Smooth muscle cell (in vitro differentiated cells): ENCODE data around the gene RNF212B. TPM values are rescaled to one million over a fixed set of nuclear protein-coding genes. Genes with fewer than 3 reads are reported as not detected.
"Not testable (repeated sequence)": the region's sequence is repeated elsewhere in the genome, so short reads cannot be mapped to it uniquely, and the experiment has no call there.

Experiments used
- DNase-seq: peaks from one replicate; lab custom pipeline; 2025; ENCODE audit not compliant: unreplicated experiment; lab: John Stamatoyannopoulos, UW
- H2AFZ ChIP-seq: fragments of 200-600 bp; sonication (generic); 2 replicates; pipeline ENCODE4 v1.6.0; 2016; ENCODE audit warnings: antibody characterized with exemption, low read depth, mild to moderate bottlenecking
- H3F3A ChIP-seq: fragments of 200-600 bp; sonication (generic); 2 replicates; pipeline ENCODE4 v1.6.0; 2017; ENCODE audit warnings: antibody characterized with exemption, low read depth
- H3K27ac ChIP-seq: fragments of 200-600 bp; sonication (generic); 2 replicates; pipeline ENCODE4 v1.5.1; 2016; ENCODE audit warnings: low read depth, mild to moderate bottlenecking
- H3K27me3 ChIP-seq: fragments of 200-600 bp; sonication (generic); 2 replicates; pipeline ENCODE4 v1.6.1; 2016; ENCODE audit warnings: low read depth, mild to moderate bottlenecking
- H3K36me3 ChIP-seq: fragments of 200-600 bp; sonication (generic); 2 replicates; pipeline ENCODE4 v1.5.1; 2016; ENCODE audit warnings: low read depth
- H3K4me1 ChIP-seq: fragments of 200-600 bp; sonication (generic); 2 replicates; pipeline ENCODE4 v1.5.1; 2016; ENCODE audit warnings: low read depth
- H3K4me2 ChIP-seq: fragments of 200-600 bp; sonication (generic); 2 replicates; pipeline ENCODE4 v1.6.0; 2016; ENCODE audit warnings: mild to moderate bottlenecking
- H3K4me3 ChIP-seq: fragments of 200-600 bp; sonication (generic); 2 replicates; pipeline ENCODE4 v1.5.1; 2016; ENCODE audit warnings: mild to moderate bottlenecking
- H3K79me2 ChIP-seq: fragments of 200-600 bp; sonication (generic); 2 replicates; pipeline ENCODE4 v1.6.0; 2016; ENCODE audit warnings: low read depth, mild to moderate bottlenecking
- H3K9ac ChIP-seq: fragments of 200-600 bp; sonication (generic); 2 replicates; pipeline ENCODE4 v1.6.0; 2016; ENCODE audit warnings: low read depth
- H3K9me3 ChIP-seq: fragments of 200-600 bp; sonication (generic); replicated peaks from 2 replicates; pipeline ENCODE4 v1.5.1; 2016; ENCODE audit warnings: low read depth
- H4K20me1 ChIP-seq: fragments of 200-600 bp; sonication (generic); 2 replicates; pipeline ENCODE4 v1.6.0; 2016; ENCODE audit warnings: low read depth
- WGBS: methylation state at CpG from one replicate; pipeline ENCODE4 v1.1.7; 2016; ENCODE audit warnings: low lambda C conversion rate; 5-methylcytosine and 5-hydroxymethylcytosine counted together
- polyA plus RNA-seq: library from polyadenylated mRNA; unstranded; fragments of >200 nt; fragmentation: Nextera tagmentation; extraction: Ambion mirVana; gene quantifications from 2 replicates; pipeline ENCODE4 v1.2.1, GENCODE V29; 2016
- total RNA-seq: library from RNA; depleted of rRNA; stranded (reverse); fragments of >200 nt; gene quantifications from 2 replicates; pipeline ENCODE4 v1.2.3, GENCODE V29; 2014
- TF ChIP-seq, protein P1 (sequence below): fragments of 200-600 bp; sonication (generic); IDR thresholded peaks from 2 replicates; pipeline ENCODE4 v1.5.1; 2017; ENCODE audit warnings: borderline replicate concordance, mild to moderate bottlenecking, antibody characterized with exemption; ENCODE audit not compliant: insufficient read depth, poor library complexity, severe bottlenecking

RNF212B gene
- total and polyA plus RNA-seq, 2 experiments from 2014 or later: not detected

- H2AFZ ChIP-seq: no peak overlapping the region
- no peaks in the 10 kb centered on the region for H4K20me1 ChIP-seq
- no peak overlapping the region for H3K4me3 ChIP-seq
- no peaks in the 10 kb centered on the region for H3K4me1 ChIP-seq
- no peak overlapping the region for H3K4me2 ChIP-seq
- TF ChIP-seq, protein P1, sequence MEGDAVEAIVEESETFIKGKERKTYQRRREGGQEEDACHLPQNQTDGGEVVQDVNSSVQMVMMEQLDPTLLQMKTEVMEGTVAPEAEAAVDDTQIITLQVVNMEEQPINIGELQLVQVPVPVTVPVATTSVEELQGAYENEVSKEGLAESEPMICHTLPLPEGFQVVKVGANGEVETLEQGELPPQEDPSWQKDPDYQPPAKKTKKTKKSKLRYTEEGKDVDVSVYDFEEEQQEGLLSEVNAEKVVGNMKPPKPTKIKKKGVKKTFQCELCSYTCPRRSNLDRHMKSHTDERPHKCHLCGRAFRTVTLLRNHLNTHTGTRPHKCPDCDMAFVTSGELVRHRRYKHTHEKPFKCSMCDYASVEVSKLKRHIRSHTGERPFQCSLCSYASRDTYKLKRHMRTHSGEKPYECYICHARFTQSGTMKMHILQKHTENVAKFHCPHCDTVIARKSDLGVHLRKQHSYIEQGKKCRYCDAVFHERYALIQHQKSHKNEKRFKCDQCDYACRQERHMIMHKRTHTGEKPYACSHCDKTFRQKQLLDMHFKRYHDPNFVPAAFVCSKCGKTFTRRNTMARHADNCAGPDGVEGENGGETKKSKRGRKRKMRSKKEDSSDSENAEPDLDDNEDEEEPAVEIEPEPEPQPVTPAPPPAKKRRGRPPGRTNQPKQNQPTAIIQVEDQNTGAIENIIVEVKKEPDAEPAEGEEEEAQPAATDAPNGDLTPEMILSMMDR: no peak
- 82% methylated on average over 1 of the region's 1 CpG for WGBS
- H3K9ac ChIP-seq: no peak overlapping the region
- H3K36me3 ChIP-seq: no peaks in the 10 kb centered on the region
- no peak overlapping the region for H3K27ac ChIP-seq
- peaks cover 14% of the 10 kb centered on the region for H3K27me3 ChIP-seq
- H3K79me2 ChIP-seq: no peaks in the 10 kb centered on the region
- no peak for DNase-seq
- H3F3A ChIP-seq: no peaks in the 10 kb centered on the region
- H3K9me3 ChIP-seq: no peaks in the 10 kb centered on the region
Observed at GRCh38 chr14:23240661-23241060, 2.9 kb downstream of the RNF212B start.

DNA sequence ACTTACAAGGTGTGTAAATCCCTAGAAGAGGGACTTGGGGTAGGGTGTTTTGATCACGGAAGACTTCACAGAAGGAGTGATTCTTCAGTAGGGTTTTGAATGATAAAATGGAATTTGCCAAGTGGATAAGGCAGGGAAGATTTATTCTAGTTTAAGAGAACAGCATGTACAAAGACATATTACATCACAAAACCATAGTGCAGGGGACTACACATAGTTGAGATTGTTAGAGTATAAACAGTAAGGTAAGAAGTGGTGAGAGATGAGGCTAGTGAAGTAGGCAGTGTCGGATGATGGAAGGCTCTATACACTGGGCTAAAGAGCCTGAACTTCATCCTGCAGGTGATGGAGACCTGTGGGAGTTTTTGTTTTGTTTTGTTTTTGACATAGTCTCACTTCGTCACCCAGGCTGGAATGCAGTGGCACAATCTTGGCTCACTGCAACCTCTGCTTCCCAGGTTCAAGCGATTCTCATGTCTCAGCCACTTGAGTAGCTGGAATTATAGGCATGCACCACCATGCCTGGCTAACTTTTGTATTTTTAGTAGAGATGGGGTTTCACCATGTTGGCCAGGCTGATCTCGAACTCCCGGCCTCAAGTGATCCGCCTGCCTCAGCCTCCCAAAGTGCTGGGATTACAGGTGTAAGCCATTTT lies 3.5 kb downstream of the RNF212B start:
- not testable (repeated sequence) for DNase-seq, H3K4me1 ChIP-seq, H3F3A ChIP-seq, H3K27ac ChIP-seq, H3K79me2 ChIP-seq, H4K20me1 ChIP-seq, H3K9me3 ChIP-seq, H3K9ac ChIP-seq, H3K4me2 ChIP-seq, H3K36me3 ChIP-seq, H2AFZ ChIP-seq, H3K4me3 ChIP-seq
- peaks cover 19% of the 10 kb centered on the region for H3K27me3 ChIP-seq
- whole genome bisulfite sequencing: 92% methylated on average over 7 of the region's 7 CpGs

DNA sequence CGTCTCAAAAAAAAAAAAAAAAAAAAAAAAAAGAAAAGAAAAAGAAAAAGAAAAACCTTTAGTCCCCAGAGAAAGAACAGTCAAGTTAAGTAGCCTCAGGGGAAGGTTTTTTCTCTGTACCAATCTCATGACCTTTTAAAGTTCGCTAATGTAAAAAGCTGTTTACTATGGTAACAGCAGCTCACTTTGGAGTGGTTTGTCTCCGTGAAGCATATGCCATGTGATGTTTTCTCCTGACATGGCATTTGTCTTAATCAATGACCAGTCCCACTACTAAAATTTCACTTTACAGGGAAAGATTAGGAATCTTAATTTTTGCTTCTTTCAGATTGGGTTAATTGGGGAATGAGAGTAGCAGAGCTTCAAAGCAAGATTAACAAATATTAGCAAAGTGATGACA lies 4.3 kb downstream of the RNF212B start:
- H3K9me3 ChIP-seq: no peaks in the 10 kb centered on the region
- DNase-seq: no peak
- H3K4me1 ChIP-seq: no peaks in the 10 kb centered on the region
- no peak overlapping the region for H3K4me3 ChIP-seq
- TF ChIP-seq, protein P1: no peak
- no peaks in the 10 kb centered on the region for H3F3A ChIP-seq
- 70% methylated on average over 3 of the region's 3 CpGs for WGBS
- H2AFZ ChIP-seq: no peak overlapping the region
- no peaks in the 10 kb centered on the region for H3K36me3 ChIP-seq
- H3K79me2 ChIP-seq: no peaks in the 10 kb centered on the region
- no peak overlapping the region for H3K9ac ChIP-seq
- H3K27ac ChIP-seq: no peak overlapping the region
- no peak overlapping the region for H3K4me2 ChIP-seq
- H3K27me3 ChIP-seq: peaks cover 22% of the 10 kb centered on the region
- H4K20me1 ChIP-seq: no peaks in the 10 kb centered on the region

DNA sequence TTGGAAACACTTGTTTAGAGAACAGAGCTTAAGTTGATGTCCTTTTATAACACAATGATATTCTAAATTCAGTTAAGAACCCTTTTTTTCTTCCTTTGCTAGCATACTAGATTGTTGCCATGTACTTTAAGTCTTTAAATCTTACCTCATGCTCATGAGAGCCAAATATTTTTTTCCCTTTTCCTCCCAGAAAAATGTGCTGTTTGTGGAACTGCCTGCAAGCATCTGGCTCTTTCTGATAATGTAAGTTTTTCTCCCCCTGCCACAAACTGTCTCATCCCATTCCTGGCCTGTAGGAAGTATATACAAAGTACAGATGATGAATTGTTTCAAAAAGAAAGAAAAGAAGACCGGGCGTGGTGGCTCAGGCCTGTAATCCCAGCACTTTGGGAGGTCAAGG lies 5.3 kb downstream of the RNF212B start:
- Histone ChIP-seq H3F3A (no peaks in the 10 kb centered on the region), H3K36me3 (no peaks in the 10 kb centered on the region), H3K4me2 (no peak overlapping the region), H3K9me3 (no peaks in the 10 kb centered on the region), H3K27ac (no peak overlapping the region), H4K20me1 (no peaks in the 10 kb centered on the region), H3K4me1 (no peaks in the 10 kb centered on the region), H3K27me3 (peaks cover 22% of the 10 kb centered on the region), H3K9ac (no peak overlapping the region), H3K79me2 (no peaks in the 10 kb centered on the region), H3K4me3 (no peak overlapping the region), H2AFZ (no peak overlapping the region)
- TF ChIP-seq, protein P1: no peak
- no peak for DNase-seq
- WGBS: 88% methylated on average over 2 of the region's 2 CpGs
